ENCODE results near the gene SARM1. TPM values are rescaled to one million over a fixed set of nuclear protein-coding genes. Genes with fewer than 3 reads are reported as not detected.

SARM1 gene
- total and polyA plus RNA-seq, 8 donors, result 14.2 to 22.1 (median 17.3) TPM

DNA sequence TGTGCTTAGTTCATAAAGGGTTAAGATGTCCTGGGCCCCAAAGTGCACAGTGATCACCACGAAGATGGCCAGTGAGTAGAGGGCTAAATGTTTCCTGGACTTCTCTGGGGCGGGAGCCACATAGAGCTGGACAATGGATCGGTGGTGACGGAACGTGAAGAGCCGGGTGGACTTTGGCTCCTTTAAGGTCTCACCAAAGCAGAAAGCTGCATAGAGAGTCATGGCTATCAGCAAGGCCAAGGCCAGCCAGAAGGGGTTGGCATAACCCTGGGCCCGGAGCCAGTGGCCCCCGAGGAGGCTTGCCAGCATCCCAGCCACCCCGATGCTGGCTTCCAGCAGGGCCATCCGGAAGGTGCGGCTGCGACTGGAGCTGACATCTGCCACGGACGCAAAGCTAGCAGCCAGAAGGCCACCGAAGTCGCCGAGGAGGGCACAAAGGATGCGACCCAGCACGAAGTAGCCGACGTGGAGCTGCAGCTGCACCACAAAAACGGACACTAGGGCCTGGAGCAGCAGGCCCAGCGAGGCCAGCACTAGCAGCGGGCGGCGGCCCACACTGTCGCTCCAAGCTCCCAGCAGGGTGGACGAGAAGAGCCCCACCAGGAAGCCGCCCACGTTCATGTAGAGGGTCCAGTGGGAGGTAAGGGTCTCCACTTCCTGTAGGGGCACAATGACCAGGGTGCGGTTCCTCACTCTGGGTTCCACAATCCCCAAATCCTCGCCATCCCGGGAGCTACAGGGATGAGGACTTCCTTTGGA is 33.5 kb downstream of the SARM1 start:
- 11 to 18% methylated on average over 32 to 33 of the region's 33 CpGs for WGBS, 2 donors
- peak overlapping the region; percentile 16 to 57 (median 38) for H3K27ac ChIP-seq

DNA sequence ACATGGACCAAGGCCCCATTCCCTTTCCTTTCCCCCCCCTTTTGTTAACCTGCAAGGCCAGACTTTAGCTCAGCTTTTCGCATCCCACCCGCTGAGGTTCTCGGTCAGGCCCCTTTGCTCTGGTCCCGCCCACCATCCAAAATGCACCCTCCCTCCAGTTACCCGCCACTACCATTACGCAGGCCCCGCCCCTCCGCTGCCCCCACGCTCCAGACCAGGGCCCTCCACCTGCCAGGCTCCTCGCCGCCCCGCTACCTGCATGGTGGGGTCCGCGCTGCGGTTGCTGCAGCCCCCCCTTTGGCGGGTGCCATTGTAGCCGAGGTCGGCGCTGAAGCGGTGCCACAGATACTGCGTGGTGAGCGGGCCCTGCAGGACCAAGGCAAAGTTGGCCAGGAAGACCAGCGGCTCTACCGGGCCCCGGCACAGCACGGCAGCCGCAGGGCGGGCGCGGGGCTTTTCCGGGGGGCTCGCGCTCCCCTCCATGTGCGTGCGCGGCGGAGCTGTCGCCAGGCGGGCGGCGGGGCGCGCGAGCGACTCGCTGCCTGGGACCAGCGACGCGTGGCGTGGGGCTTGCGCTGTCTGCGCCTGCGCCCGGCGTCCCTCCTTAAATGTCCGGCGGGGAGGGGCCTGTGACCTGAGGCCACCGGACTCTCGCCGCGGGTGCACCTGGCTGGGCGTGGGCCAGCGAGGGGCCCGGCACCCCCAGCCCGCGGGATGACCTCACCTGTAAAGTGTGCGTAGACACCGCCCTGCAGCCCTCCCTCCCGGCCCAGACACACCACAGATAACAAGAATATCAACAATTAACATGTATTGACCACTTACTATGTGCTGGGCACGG is 34.4 kb downstream of the SARM1 start, which contains the start of gene SLC46A1:
SLC46A1 (minus strand) TSS at position 581 of the 841 bp plus-strand sequence; CDS start at position 483, 98 bp downstream.
- DNase-seq (peak; percentile 59 to 86 (median 70)), FAIRE-seq (no peak), ATAC-seq (peak; percentile 71 to 79 (median 78))
- peaks cover 0 to 13% (median 4%) of the 10 kb centered on the region in 3 donors for H3K4me1 ChIP-seq
- WGBS, 2 donors, result 1% methylated on average over 48 to 70 of the region's 70 CpGs
- peak within 1 kb of the TSS; percentile 69 to 91 (median 80) for H3K4me3 ChIP-seq
- intact Hi-C loops (cut with DNase I), result no loop called here
- no peaks in the 10 kb centered on the region for H3K9me3 ChIP-seq
- H3K36me3 ChIP-seq, result no peaks in the 10 kb centered on the region
- H3K27ac ChIP-seq, result peak within 1 kb of the TSS; percentile 37 to 57 (median 38)
- TF ChIP-seq, protein P1, sequence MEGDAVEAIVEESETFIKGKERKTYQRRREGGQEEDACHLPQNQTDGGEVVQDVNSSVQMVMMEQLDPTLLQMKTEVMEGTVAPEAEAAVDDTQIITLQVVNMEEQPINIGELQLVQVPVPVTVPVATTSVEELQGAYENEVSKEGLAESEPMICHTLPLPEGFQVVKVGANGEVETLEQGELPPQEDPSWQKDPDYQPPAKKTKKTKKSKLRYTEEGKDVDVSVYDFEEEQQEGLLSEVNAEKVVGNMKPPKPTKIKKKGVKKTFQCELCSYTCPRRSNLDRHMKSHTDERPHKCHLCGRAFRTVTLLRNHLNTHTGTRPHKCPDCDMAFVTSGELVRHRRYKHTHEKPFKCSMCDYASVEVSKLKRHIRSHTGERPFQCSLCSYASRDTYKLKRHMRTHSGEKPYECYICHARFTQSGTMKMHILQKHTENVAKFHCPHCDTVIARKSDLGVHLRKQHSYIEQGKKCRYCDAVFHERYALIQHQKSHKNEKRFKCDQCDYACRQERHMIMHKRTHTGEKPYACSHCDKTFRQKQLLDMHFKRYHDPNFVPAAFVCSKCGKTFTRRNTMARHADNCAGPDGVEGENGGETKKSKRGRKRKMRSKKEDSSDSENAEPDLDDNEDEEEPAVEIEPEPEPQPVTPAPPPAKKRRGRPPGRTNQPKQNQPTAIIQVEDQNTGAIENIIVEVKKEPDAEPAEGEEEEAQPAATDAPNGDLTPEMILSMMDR (IDR thresholded peaks at IDR 0.05), result no peak
- no peaks in the 10 kb centered on the region for H3K27me3 ChIP-seq

More for the DNA sequence above, 33.5 kb downstream of the SARM1 start:
- Histone ChIP-seq H3K9me3 (no peaks in the 10 kb centered on the region), H3K36me3 (no peaks in the 10 kb centered on the region), H3K4me3 (peak overlapping the region; percentile 69 to 91 (median 80)), H3K27me3 (no peaks in the 10 kb centered on the region), H3K4me1 (peaks cover 0 to 13% (median 4%) of the 10 kb centered on the region in 3 donors)
- TF ChIP-seq, protein P1 (IDR thresholded peaks at IDR 0.05), result no peak
- ATAC-seq, result peak; percentile 44 to 72 (median 68)
- no peak for FAIRE-seq
- peak; percentile 63 to 86 (median 70) for DNase-seq
- intact Hi-C loops (cut with DNase I), result no loop called here

DNA sequence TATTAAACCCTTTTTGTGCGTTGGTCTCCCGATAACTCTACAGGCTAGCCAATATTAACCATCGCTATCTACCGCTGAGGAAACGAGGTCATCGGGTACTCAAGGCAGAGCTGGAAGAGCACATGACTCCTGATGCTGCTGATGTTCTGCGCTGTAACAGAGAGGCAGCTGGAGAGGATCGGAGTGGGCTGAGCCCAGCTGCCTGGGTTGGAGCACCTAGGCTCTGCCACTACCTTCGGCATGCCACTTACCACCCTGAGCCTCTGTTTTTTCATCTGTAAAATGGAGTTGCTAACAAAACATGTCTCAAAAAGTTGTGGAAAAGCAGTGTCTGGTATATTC is 35.0 kb downstream of the SARM1 start:
- Histone ChIP-seq H3K27ac (peak overlapping the region in 2 of 4 donors; percentile 38 to 57), H3K36me3 (no peaks in the 10 kb centered on the region), H3K27me3 (no peaks in the 10 kb centered on the region), H3K9me3 (no peaks in the 10 kb centered on the region), H3K4me1 (peaks cover 0 to 13% (median 4%) of the 10 kb centered on the region in 3 donors), H3K4me3 (peak overlapping the region; percentile 69 to 91 (median 80))
- WGBS, 2 donors, result 18 to 20% methylated on average over 9 of the region's 9 CpGs
- TF ChIP-seq, protein P1 (IDR thresholded peaks at IDR 0.05), result no peak
- ATAC-seq (peak; percentile 14 to 38 (median 26)), DNase-seq (no peak), FAIRE-seq (no peak)
- intact Hi-C loops (cut with DNase I), result no loop called here

DNA sequence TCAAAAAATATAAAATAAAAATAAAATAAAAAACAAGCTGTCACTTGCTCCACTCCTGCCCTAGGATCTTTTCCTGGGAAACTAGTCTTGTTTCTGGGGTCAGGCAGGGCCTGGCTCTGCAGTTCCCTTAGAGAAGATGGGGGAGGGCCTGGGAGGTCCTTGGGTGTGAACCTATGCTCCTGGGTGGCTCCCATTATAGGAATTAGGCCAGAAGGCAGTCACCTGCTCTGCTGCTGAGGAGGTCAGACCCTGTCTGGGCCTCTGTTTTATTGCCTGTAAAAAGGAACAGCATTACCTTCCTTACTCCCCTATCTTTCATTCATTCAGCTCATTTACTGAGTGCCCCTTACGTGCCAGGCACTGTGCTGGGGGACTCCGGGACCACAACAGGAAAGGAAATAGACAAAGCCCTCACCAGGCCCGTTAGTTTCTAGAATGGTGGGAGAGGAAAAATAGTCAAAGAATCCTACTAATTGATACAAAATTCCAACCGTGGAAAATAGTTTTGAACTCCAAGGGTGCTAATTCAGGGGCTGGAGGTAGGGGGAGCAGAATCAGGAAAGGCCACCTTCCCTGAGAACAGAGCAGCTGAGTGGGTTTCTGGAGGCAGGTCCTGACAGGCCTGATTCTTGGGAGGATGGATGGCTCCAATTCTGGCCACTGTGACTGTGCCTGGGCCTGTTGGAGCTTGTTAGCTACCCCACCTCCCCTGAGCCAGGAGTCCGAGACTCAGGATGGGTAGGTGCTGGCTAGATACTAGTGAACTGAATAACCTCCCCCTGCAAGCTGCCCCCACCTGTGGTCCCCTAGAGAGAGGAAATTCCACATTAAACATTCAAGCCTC is 35.9 kb downstream of the SARM1 start:
- DNase-seq (no peak), FAIRE-seq (no peak), ATAC-seq (no peak)
- intact Hi-C loops (cut with DNase I), result no loop called here
- WGBS, 2 donors, result 86 to 92% methylated on average over 5 of the region's 5 CpGs
- Histone ChIP-seq H3K27me3 (no peaks in the 10 kb centered on the region), H3K4me3 (no peak overlapping the region), H3K36me3 (no peaks in the 10 kb centered on the region), H3K27ac (no peak overlapping the region), H3K9me3 (no peaks in the 10 kb centered on the region), H3K4me1 (peaks cover 0 to 13% (median 4%) of the 10 kb centered on the region in 3 donors)
- TF ChIP-seq, protein P1 (IDR thresholded peaks at IDR 0.05), result no peak

All from pancreas (tissue), 10 donors.